K562 (cell line): Measurements from ENCODE around the gene CRB2. TPM values are rescaled to one million over a fixed set of nuclear protein-coding genes. Genes with fewer than 3 reads are reported as not detected.
A peak's percentile ranks its signal among the peaks of the same experiment; 100 is the strongest.

ENCODE experiments used
- DNMT1 ChIP-seq: fragments of 450-650 bp; IDR thresholded peaks from 2 replicates; pipeline ENCODE4 v1.6.1; 2016; ENCODE audit warnings: antibody characterized with exemption, mild to moderate bottlenecking
- FOXA1 ChIP-seq: fragments of 450-650 bp; IDR thresholded peaks from 2 replicates; pipeline ENCODE4 v1.6.1; 2016; ENCODE audit warnings: mild to moderate bottlenecking, borderline replicate concordance
- FOXK1 ChIP-seq: sonication (generic); formaldehyde crosslinking; IDR thresholded peaks from 2 replicates; pipeline ENCODE4 v1.8.0; 2022; ENCODE audit warnings: missing genetic modification reagents, mild to moderate bottlenecking, borderline replicate concordance
- GTF2F1 ChIP-seq: IDR thresholded peaks from 2 replicates; pipeline ENCODE4 v1.6.1; 2011; ENCODE audit warnings: low read depth, low read length, improper control_type of control experiment
- HDAC1 ChIP-seq, 2 experiments: fragments of 450-650 bp; IDR thresholded peaks; 2 replicates each; pipeline ENCODE4 v1.6.1; 2016 to 2017; ENCODE audit warnings: inconsistent platforms in 1 of 2, mild to moderate bottlenecking in 1 of 2, moderate library complexity in 1 of 2
- KDM4B ChIP-seq, 2 experiments: fragments of 450-650 bp in 1 of 2; sonication (generic) in 1 of 2; IDR thresholded peaks; 2 replicates each; pipeline ENCODE4 v1.6.1; 2016 to 2017; ENCODE audit warnings: borderline replicate concordance in 2 of 2, antibody characterized with exemption in 1 of 2, low read depth in 1 of 2, mild to moderate bottlenecking in 1 of 2
- MEIS2 ChIP-seq: fragments of 450-650 bp; IDR thresholded peaks from 2 replicates; pipeline ENCODE4 v1.6.1; 2014; ENCODE audit warnings: mild to moderate bottlenecking; ENCODE audit not compliant: partially characterized antibody
- MTF1 ChIP-seq: fragments of 250-450 bp; sonication (Bioruptor Pico); IDR thresholded peaks from 2 replicates; pipeline ENCODE4 v1.9.0; 2021; ENCODE audit warnings: moderate library complexity, mild to moderate bottlenecking, inconsistent platforms, borderline replicate concordance
- PML ChIP-seq: IDR thresholded peaks from 2 replicates; pipeline ENCODE4 v1.6.1; 2012; ENCODE audit warnings: low read length, inconsistent platforms
- SMAD4 ChIP-seq: fragments of 250-450 bp; sonication (Bioruptor Pico); conservative IDR thresholded peaks from 2 replicates; pipeline ENCODE4 v1.8.0; 2021; ENCODE audit warnings: inconsistent platforms, mild to moderate bottlenecking, moderate library complexity
- SRSF9 ChIP-seq: fragments of 200-400 bp; formaldehyde crosslinking; IDR thresholded peaks from 2 replicates; pipeline ENCODE4 v1.6.1; 2017; ENCODE audit warnings: low read depth, low read length, borderline replicate concordance
- TAF1 ChIP-seq: IDR thresholded peaks from 2 replicates; pipeline ENCODE4 v1.6.1; 2011; ENCODE audit warnings: mild to moderate bottlenecking, low read length, moderate library complexity; ENCODE audit not compliant: insufficient read depth, control insufficient read depth, severe bottlenecking; ENCODE audit errors: extremely low read depth
- ZNF311 ChIP-seq: fragments of 250-450 bp; sonication (Bioruptor Pico); IDR thresholded peaks from 2 replicates; pipeline ENCODE4 v1.4.0; 2020; ENCODE audit warnings: mild to moderate bottlenecking, moderate library complexity
- ZNF586 ChIP-seq: fragments of 450-650 bp; formaldehyde crosslinking; conservative IDR thresholded peaks from 2 replicates; pipeline ENCODE4 v1.4.0; 2020; ENCODE audit warnings: mild to moderate bottlenecking, moderate library complexity
- ZNF696 ChIP-seq: fragments of 250-450 bp; sonication (Bioruptor Pico); conservative IDR thresholded peaks from 2 replicates; pipeline ENCODE4 v1.4.0; 2020; ENCODE audit warnings: mild to moderate bottlenecking, moderate library complexity
- ZSCAN32 ChIP-seq: fragments of 450-650 bp; formaldehyde crosslinking; IDR thresholded peaks from 2 replicates; pipeline ENCODE4 v1.4.0; 2020; ENCODE audit warnings: mild to moderate bottlenecking, moderate library complexity
- polyA plus RNA-seq, 8 experiments: library from polyadenylated mRNA; depleted of rRNA in 4 of 8; stranded (reverse) in 5 of 8; unstranded in 3 of 8; fragments of >200 nt; fragmentation: Nextera tagmentation in 2 of 8; fragmentation: Illumina TruSeq in 1 of 8; extraction: Ambion mirVana in 2 of 8; extraction: Trizol in 1 of 8; gene quantifications; 2 replicates each; pipeline versions ENCODE4 v1.2.1 to v1.2.3, GENCODE V29; 2011 to 2014; ENCODE audit warnings: inconsistent platforms in 1 of 8, missing spikeins in 1 of 8
- total RNA-seq, 7 experiments: library from RNA; depleted of rRNA in 6 of 7; stranded (reverse); fragments of >200 nt in 6 of 7; fragmentation: Illumina TruSeq in 2 of 7; extraction: Trizol in 2 of 7; gene quantifications; 2 replicates each; pipeline versions ENCODE4 v1.2.1 to v1.2.3, GENCODE V29; 2011 to 2021; ENCODE audit warnings: low replicate concordance in 1 of 7
- TF ChIP-seq, protein P1 (sequence below): fragments of 450-650 bp; formaldehyde crosslinking; IDR thresholded peaks from 2 replicates; pipeline ENCODE4 v1.4.0; 2022; ENCODE audit warnings: mild to moderate bottlenecking, moderate library complexity
- TF ChIP-seq, protein P2 (sequence below): sonication (generic); formaldehyde crosslinking; IDR thresholded peaks from 2 replicates; pipeline ENCODE4 v1.9.0; 2022; ENCODE audit warnings: mild to moderate bottlenecking, missing genetic modification reagents
- TF ChIP-seq, protein P3 (sequence below): fragments of 250-450 bp; sonication (Bioruptor Pico); IDR thresholded peaks from 2 replicates; pipeline ENCODE4 v1.8.0; 2021; ENCODE audit warnings: moderate library complexity, mild to moderate bottlenecking, inconsistent platforms
- TF ChIP-seq, protein P4 (sequence below), 2 experiments: IDR thresholded peaks in 1 of 2; conservative IDR thresholded peaks in 1 of 2; 2 replicates each; pipeline ENCODE4 v1.6.1; 2016; ENCODE audit warnings: low read depth in 2 of 2, mild to moderate bottlenecking in 1 of 2, missing compliant biosample characterization in 1 of 2, missing genetic modification characterization in 1 of 2, moderate library complexity in 1 of 2
- TF ChIP-seq, protein P5 (sequence below): sonication (generic); formaldehyde crosslinking; IDR thresholded peaks from 2 replicates; pipeline ENCODE4 v1.8.0; 2023; ENCODE audit warnings: mild to moderate bottlenecking, missing genetic modification reagents

The CRB2 gene
- total and polyA plus RNA-seq, 9 of the 15 experiments (the other 6 are each of a cell fraction or from before 2014, with no cell fraction given): 0.13 to 1.2 (median 0.25) TPM; not detected in 2

DNA sequence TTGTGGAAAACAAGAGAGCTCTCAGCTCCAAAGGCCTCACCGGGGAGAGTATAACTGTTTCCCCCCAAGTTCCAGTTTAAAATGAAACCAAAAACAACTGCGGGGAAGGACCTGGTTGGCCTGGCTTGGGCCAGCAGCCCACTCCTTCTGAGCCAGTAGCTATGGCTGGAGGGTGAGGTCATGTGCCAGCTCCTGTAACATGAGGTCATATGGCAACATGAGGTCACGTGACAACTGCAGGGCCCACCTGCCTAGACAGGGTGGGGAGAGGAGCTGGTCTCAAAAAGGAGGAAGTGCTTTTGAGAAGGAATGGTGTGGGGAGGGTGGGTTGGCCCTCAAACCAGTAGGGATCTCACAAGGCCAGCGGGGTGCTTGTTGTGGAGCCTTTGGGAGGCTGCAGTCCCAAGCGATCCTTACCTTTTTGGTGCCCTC, 29.3 kb upstream of the CRB2 start (continued):
- TF ChIP-seq SMAD4 (CRISPR knock-in tag) (peak; percentile 69), MEIS2 (no peak), FOXA1 (no peak), ZNF586 (CRISPR knock-in tag) (no peak), ZNF311 (CRISPR knock-in tag) (no peak), TAF1 (no peak), MTF1 (CRISPR knock-in tag) (no peak), ZNF696 (CRISPR knock-in tag) (no peak), DNMT1 (no peak), ZSCAN32 (CRISPR knock-in tag) (no peak), GTF2F1 (no peak), FOXK1 (CRISPR knock-in tag) (peak; percentile 99), KDM4B (IDR thresholded peaks at IDR 0.05; ENCODE audit: borderline replicate concordance in 2 of 2, low read depth in 1 of 2) (no peak), PML (no peak), HDAC1 (IDR thresholded peaks at IDR 0.05) (no peak), SRSF9 (no peak)
- TF ChIP-seq, protein P1, sequence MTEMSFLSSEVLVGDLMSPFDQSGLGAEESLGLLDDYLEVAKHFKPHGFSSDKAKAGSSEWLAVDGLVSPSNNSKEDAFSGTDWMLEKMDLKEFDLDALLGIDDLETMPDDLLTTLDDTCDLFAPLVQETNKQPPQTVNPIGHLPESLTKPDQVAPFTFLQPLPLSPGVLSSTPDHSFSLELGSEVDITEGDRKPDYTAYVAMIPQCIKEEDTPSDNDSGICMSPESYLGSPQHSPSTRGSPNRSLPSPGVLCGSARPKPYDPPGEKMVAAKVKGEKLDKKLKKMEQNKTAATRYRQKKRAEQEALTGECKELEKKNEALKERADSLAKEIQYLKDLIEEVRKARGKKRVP (CRISPR knock-in tag): peak; percentile 33; the same call in 1 of the 2 replicates
- TF ChIP-seq, protein P2, sequence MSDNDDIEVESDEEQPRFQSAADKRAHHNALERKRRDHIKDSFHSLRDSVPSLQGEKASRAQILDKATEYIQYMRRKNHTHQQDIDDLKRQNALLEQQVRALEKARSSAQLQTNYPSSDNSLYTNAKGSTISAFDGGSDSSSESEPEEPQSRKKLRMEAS: peak; percentile 100
- TF ChIP-seq, protein P3, sequence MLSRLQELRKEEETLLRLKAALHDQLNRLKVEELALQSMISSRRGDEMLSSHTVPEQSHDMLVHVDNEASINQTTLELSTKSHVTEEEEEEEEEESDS (CRISPR knock-in tag): no peak
- TF ChIP-seq, protein P4, sequence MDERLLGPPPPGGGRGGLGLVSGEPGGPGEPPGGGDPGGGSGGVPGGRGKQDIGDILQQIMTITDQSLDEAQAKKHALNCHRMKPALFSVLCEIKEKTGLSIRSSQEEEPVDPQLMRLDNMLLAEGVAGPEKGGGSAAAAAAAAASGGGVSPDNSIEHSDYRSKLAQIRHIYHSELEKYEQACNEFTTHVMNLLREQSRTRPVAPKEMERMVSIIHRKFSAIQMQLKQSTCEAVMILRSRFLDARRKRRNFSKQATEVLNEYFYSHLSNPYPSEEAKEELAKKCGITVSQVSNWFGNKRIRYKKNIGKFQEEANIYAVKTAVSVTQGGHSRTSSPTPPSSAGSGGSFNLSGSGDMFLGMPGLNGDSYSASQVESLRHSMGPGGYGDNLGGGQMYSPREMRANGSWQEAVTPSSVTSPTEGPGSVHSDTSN (CRISPR knock-in tag; IDR thresholded peaks at IDR 0.05; ENCODE audit: low read depth): no peak
- TF ChIP-seq, protein P4 (tag; conservative IDR thresholded peaks at IDR 0.05; ENCODE audit: low read depth): no peak
- TF ChIP-seq, protein P5, sequence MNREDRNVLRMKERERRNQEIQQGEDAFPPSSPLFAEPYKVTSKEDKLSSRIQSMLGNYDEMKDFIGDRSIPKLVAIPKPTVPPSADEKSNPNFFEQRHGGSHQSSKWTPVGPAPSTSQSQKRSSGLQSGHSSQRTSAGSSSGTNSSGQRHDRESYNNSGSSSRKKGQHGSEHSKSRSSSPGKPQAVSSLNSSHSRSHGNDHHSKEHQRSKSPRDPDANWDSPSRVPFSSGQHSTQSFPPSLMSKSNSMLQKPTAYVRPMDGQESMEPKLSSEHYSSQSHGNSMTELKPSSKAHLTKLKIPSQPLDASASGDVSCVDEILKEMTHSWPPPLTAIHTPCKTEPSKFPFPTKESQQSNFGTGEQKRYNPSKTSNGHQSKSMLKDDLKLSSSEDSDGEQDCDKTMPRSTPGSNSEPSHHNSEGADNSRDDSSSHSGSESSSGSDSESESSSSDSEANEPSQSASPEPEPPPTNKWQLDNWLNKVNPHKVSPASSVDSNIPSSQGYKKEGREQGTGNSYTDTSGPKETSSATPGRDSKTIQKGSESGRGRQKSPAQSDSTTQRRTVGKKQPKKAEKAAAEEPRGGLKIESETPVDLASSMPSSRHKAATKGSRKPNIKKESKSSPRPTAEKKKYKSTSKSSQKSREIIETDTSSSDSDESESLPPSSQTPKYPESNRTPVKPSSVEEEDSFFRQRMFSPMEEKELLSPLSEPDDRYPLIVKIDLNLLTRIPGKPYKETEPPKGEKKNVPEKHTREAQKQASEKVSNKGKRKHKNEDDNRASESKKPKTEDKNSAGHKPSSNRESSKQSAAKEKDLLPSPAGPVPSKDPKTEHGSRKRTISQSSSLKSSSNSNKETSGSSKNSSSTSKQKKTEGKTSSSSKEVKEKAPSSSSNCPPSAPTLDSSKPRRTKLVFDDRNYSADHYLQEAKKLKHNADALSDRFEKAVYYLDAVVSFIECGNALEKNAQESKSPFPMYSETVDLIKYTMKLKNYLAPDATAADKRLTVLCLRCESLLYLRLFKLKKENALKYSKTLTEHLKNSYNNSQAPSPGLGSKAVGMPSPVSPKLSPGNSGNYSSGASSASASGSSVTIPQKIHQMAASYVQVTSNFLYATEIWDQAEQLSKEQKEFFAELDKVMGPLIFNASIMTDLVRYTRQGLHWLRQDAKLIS: 0 out of 2 replicates have a peak, but pooled peaks have one; percentile 37
